NB4 (cell line): ENCODE results near the gene PRMT3.

Experiments
- MYC ChIP-seq: IDR thresholded peaks from 2 replicates; pipeline ENCODE4 v1.6.1; 2011; ENCODE audit warnings: low read depth, low read length
- POLR2A ChIP-seq: IDR thresholded peaks from 2 replicates; pipeline ENCODE4 v1.6.1; 2011; ENCODE audit warnings: mild to moderate bottlenecking; ENCODE audit not compliant: insufficient read length; ENCODE audit errors: extremely low read depth
- TF ChIP-seq, protein P1 (sequence below): IDR thresholded peaks from one replicate; pipeline ENCODE4 v1.5.1; 2012; ENCODE audit warnings: low read depth, low read length

DNA sequence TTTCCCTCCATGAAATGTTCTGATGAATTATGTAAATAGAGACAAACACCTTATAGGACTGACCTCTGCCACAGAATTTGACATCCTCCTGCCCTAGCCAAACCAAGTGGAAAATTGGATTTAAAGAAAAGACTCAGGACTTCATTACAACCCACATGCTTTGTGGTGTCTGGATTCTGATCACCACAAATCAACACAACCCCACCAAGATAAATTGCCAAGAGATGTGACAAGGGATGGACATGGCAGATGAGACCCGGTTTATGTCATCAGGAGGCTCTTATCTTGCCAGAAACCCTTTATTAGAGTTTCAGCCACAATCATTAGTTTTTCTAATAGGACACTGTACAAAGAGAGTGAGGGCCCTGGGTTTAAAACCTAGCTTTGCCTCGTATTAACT lies 154.0 kb downstream of the PRMT3 start:
- TF ChIP-seq POLR2A = no peak
- TF ChIP-seq, protein P1, sequence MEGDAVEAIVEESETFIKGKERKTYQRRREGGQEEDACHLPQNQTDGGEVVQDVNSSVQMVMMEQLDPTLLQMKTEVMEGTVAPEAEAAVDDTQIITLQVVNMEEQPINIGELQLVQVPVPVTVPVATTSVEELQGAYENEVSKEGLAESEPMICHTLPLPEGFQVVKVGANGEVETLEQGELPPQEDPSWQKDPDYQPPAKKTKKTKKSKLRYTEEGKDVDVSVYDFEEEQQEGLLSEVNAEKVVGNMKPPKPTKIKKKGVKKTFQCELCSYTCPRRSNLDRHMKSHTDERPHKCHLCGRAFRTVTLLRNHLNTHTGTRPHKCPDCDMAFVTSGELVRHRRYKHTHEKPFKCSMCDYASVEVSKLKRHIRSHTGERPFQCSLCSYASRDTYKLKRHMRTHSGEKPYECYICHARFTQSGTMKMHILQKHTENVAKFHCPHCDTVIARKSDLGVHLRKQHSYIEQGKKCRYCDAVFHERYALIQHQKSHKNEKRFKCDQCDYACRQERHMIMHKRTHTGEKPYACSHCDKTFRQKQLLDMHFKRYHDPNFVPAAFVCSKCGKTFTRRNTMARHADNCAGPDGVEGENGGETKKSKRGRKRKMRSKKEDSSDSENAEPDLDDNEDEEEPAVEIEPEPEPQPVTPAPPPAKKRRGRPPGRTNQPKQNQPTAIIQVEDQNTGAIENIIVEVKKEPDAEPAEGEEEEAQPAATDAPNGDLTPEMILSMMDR = no peak
- no peak for TF ChIP-seq MYC
